GM19468 (cell line): ENCODE results near the gene SCO2.
"Not testable (repeated sequence)": the region's sequence is repeated elsewhere in the genome, so short reads cannot be mapped to it uniquely, and the experiment has no call there.

Experiments used
- ATAC-seq: cut with Tn5 transposase; IDR thresholded peaks from one replicate; pipeline ENCODE4 v1.9.1; 2021; ENCODE audit warnings: mild to moderate bottlenecking, moderate library complexity, moderate number of reproducible peaks; ENCODE audit not compliant: unreplicated experiment; ENCODE audit errors: extremely low read depth

The SCO2 gene

DNA sequence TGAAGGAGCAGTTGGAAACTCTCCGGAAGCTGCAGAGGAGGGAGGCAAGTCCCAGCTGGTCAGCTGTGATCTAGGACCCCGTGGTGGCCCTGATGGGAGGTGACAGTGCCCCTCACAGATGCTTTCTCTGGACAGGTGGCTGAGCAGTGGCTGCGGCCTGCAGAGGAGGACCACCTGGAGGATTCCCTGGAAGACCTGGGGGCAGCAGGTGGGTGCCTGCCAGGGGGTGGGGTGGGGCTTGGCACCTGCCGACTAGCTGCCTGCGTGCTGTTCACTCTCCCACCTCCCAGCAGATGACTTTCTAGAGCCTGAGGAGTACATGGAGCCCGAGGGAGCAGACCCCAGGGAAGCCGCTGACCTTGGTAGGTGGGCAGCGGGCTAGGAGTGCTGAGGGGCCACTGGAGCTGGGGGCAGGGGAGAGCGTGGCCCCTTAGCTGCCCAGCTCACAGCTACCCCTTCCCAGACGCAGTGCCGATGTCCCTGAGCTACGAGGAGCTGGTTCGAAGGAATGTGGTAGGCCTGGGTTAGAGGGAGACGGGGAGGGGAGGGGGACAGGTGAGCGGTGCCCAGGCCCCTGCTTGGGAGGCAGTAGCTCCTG, 3.1 kb downstream of the SCO2 start:
- ATAC-seq = no peak

GRCh38 chr22:50521710-50522109, 3.7 kb downstream of the SCO2 start:
- no peak for ATAC-seq

GRCh38 chr22:50520826-50521453, 4.5 kb downstream of the SCO2 start:
- ATAC-seq = no peak

GRCh38 chr22:50520184-50520583, 5.2 kb downstream of the SCO2 start:
- ATAC-seq = not testable (repeated sequence)

GRCh38 chr22:50519151-50519550, 6.2 kb downstream of the SCO2 start:
- ATAC-seq = no peak

GRCh38 chr22:50518606-50519005, 6.8 kb downstream of the SCO2 start:
- no peak for ATAC-seq

- ATAC-seq = no peak
Measured at GRCh38 chr22:50517495-50518260, 7.7 kb downstream of the SCO2 start.

DNA sequence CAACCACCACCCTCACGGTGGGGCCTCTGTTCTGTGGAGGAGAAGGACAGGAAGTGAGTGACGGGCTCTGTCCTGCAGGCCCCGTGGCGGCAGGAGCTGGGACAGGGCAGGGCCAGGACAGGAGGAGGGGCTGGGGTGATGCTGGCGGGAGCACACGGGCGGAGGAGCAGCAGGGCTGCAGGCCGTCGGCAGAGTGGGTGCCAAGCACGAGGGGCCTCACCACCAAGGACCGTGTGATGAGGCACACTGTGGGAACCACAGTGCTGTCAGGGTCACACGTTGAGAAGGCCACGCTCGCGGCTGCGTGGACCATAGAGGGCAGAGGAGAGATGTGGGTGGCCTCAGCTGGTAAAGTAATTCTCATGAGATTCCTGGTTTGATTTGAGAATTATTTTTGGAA, 8.5 kb downstream of the SCO2 start:
- ATAC-seq = no peak

GRCh38 chr22:50516068-50516467, 9.3 kb downstream of the SCO2 start:
- no peak for ATAC-seq

DNA sequence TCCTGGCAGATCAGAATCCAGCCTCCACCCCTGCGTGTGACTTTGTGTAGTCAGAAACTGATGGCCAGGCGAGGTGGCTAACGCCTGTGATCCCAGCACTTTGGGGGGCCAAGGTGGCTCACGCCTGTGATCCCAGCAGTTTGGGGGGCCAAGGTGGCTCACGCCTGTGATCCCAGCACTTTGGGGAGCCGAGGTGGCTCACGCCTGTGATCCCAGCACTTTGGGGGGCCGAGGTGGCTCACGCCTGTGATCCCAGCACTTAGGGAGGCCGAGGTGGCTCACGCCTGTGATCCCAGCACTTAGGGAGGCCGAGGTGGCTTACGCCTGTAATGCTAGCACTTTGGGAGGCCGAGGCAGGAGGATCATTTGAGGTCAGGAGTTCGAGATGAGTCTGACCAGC, 12.2 kb downstream of the SCO2 start:
- ATAC-seq = no peak

DNA sequence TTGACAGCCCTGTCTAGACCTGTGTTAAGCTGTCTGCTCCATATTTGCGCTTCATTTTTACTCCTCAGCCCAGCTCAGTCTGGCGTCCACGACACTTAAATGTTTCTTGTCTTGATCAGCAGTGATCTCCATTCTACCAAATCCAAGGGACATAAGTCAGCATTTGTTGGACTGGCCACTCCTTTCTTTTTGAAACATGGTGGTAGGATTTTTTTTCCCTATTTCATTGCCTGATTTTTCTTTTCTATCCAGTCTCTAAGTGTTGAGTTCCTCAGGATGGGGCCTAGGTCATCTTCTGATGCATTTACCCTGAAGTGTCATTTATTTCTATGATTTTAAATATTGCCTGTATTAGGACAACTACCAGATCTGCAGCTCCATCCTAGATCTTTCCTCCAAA, 16.5 kb downstream of the SCO2 start:
- ATAC-seq = no peak

GRCh38 chr22:50507991-50508884, 17.2 kb downstream of the SCO2 start, which contains the start of gene NCAPH2:
Gene NCAPH2 (plus strand): TSS chr22:50508224. CDS start chr22:50508338, 114 bp downstream.
- peak; percentile 69 for ATAC-seq

GRCh38 chr22:50507421-50507990, 17.9 kb downstream of the SCO2 start, which contains the start of gene LMF2:
Gene LMF2 (minus strand): TSS chr22:50507702. CDS start chr22:50507675, 27 bp downstream.
- ATAC-seq = peak; percentile 22

DNA sequence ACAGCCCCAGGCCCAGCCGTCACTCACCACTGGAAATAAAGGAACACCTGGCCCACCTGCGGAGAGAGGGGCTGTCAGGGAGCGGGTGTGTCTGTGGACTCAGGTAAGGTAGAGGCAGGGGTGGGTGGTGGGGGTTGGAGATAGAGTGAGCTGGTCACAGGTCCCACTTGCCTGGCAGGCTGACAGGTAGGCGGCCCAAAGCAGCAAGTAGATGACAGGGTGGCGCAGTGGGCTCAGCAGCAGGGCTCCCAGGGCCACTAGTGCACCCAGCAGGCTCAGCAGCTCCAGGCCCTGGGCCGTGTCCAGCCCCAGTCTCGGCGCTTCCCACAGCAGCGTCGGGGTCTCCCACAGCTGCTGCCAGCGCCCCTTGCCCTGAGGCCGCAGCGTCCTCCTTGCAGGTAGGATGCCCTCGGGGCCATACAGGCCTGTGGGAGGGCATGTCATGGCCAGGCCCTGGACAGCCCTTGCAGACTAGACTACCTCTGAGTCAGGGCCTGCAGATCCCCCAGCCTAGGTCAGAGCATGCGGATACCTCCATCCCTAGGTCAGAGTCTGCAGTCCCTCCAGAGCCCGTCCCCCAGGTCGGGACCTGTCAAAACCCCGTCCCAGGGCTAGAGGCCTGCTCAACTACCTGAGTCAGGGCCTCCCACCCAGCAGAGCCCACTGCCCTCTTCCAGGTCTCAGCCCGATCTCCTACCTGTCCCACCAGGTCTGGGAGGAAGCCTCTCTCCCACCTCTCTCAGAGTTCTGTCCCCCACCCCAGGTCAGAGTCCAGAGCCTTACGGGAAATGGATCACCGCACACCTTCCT, 18.6 kb downstream of the SCO2 start:
- ATAC-seq = no peak

- ATAC-seq = no peak
Measured at GRCh38 chr22:50505776-50506610, 19.4 kb downstream of the SCO2 start.

GRCh38 chr22:50505276-50505775, 20.1 kb downstream of the SCO2 start:
- ATAC-seq = no peak

DNA sequence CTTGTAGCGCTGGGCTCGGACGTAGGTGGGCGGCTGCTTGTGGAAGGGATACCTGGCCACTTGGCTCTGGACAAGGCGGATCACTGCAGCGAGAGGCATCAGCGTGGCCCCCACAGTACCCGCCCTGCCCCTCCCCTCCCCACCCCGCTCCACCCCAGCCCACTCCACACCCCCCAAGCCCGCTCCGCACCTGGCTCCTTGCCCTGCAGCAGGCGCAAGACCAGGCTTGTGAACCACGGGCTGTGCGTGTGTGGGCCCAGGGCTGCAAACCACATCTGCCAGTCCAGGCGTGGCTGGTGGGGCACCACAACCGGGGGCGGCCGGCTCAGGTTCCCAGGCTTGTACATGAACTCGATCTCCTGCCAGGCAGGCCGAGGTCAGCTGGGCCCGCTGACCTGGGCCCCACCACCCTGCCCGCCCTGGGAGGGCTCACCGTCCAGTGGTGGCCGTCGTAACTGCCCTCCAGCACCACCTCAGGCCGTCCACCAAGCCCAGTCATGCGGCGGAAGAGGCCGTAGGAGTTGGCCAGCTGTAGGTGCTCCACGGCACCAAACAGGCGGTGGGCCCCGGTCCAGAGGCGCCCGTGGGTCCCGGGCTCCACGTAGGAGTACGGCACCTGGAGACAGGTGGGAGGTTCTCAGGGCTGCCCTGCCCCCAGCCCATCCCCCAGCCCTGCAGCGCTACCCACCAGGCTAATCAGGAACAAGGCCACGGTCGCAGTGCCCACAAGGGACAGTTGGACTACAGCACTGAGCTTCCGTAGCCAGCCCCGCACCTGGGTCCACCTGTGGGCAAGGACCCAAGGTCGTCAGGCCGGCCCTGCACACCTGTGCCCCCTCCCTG, 20.8 kb downstream of the SCO2 start:
- ATAC-seq = no peak
